GM23338 (cell line): ENCODE data around the gene CHD1. TPM values are rescaled to one million over a fixed set of nuclear protein-coding genes. Genes with fewer than 3 reads are reported as not detected.

Experiments used
- ATAC-seq: fragments of 200-7000 bp; cut with Tn5 transposase; 3 replicates; pipeline ENCODE4 v1.9.1; 2020
- DNase-seq: peaks from one replicate; pipeline ENCODE4 v3.0.0-alpha.2; 2015; ENCODE audit warnings: low spot score
- H2AFZ ChIP-seq: fragments of 200-600 bp; sonication (generic); 2 replicates; pipeline ENCODE4 v1.8.0; 2016; ENCODE audit warnings: antibody characterized with exemption, mild to moderate bottlenecking, moderate library complexity
- H3F3A ChIP-seq: fragments of 200-600 bp; sonication (generic); replicated peaks from 2 replicates; pipeline ENCODE4 v1.8.0; 2017; ENCODE audit warnings: antibody characterized with exemption, mixed run types, low read depth
- H3K27ac ChIP-seq: fragments of 200-600 bp; sonication (generic); 2 replicates; pipeline ENCODE4 v1.6.1; 2016; ENCODE audit warnings: low read depth
- H3K27me3 ChIP-seq: fragments of 200-600 bp; sonication (generic); 2 replicates; pipeline ENCODE4 v1.8.0; 2016; ENCODE audit warnings: mild to moderate bottlenecking, mixed run types, moderate library complexity; ENCODE audit not compliant: insufficient read depth
- H3K36me3 ChIP-seq: fragments of 200-600 bp; sonication (generic); 2 replicates; pipeline ENCODE4 v1.8.0; 2016; ENCODE audit warnings: mild to moderate bottlenecking; ENCODE audit not compliant: insufficient read depth
- H3K4me1 ChIP-seq: fragments of 200-600 bp; sonication (generic); 2 replicates; pipeline ENCODE4 v1.8.0; 2016; ENCODE audit warnings: mild to moderate bottlenecking, moderate library complexity; ENCODE audit not compliant: insufficient read depth
- H3K4me2 ChIP-seq: fragments of 200-600 bp; sonication (generic); 2 replicates; pipeline ENCODE4 v1.7.1; 2017; ENCODE audit warnings: mixed run types
- H3K4me3 ChIP-seq: fragments of 200-600 bp; sonication (generic); 2 replicates; pipeline ENCODE4 v1.6.1; 2016; ENCODE audit warnings: mixed run types
- H3K79me2 ChIP-seq: fragments of 200-600 bp; sonication (generic); replicated peaks from 2 replicates; pipeline ENCODE4 v1.8.0; 2017; ENCODE audit warnings: mild to moderate bottlenecking; ENCODE audit not compliant: insufficient read depth
- H3K9me2 ChIP-seq: fragments of 200-600 bp; sonication (generic); 2 replicates; pipeline ENCODE4 v1.8.0; 2017; ENCODE audit not compliant: insufficient read depth
- H4K20me1 ChIP-seq: fragments of 200-600 bp; sonication (generic); replicated peaks from 2 replicates; pipeline ENCODE4 v1.8.0; 2017; ENCODE audit warnings: mild to moderate bottlenecking; ENCODE audit not compliant: insufficient read depth
- H3K27ac Mint-ChIP-seq: 2 replicates; pipeline ENCODE4 v1.8.0; 2020; ENCODE audit warnings: inconsistent platforms, mild to moderate bottlenecking, moderate library complexity, mixed read lengths
- H3K27me3 Mint-ChIP-seq: 3 replicates; pipeline ENCODE4 v1.8.0; 2022; ENCODE audit warnings: low read depth, mild to moderate bottlenecking, moderate library complexity, mixed read lengths, inconsistent platforms; ENCODE audit not compliant: insufficient read depth, poor library complexity
- H3K36me3 Mint-ChIP-seq: 3 replicates; pipeline ENCODE4 v1.8.0; 2021; ENCODE audit warnings: low read depth, mild to moderate bottlenecking, inconsistent platforms, moderate library complexity, mixed read lengths
- H3K4me1 Mint-ChIP-seq: 3 replicates; pipeline ENCODE4 v1.8.0; 2020; ENCODE audit warnings: mild to moderate bottlenecking, inconsistent platforms, mixed read lengths
- H3K4me3 Mint-ChIP-seq: 3 replicates; pipeline ENCODE4 v1.8.0; 2021; ENCODE audit warnings: moderate library complexity, mild to moderate bottlenecking, inconsistent platforms, mixed read lengths
- H3K9me3 Mint-ChIP-seq: 3 replicates; pipeline ENCODE4 v1.8.0; 2020; ENCODE audit warnings: moderate library complexity, mild to moderate bottlenecking, inconsistent platforms, mixed read lengths
- CREB1 ChIP-seq: fragments of 250-450 bp; sonication (Bioruptor Pico); IDR thresholded peaks from 2 replicates; pipeline ENCODE4 v1.5.0; 2020; ENCODE audit warnings: low read depth, mild to moderate bottlenecking, moderate library complexity
- NANOG ChIP-seq: IDR thresholded peaks from 2 replicates; pipeline ENCODE4 v1.6.1; 2016; ENCODE audit warnings: antibody characterized with exemption, borderline replicate concordance
- POLR2AphosphoS5 ChIP-seq: IDR thresholded peaks from 2 replicates; pipeline ENCODE4 v1.6.1; 2016; ENCODE audit warnings: antibody characterized with exemption, low read depth
- STAT1 ChIP-seq: IDR thresholded peaks from one replicate; pipeline ENCODE4 v1.6.1; 2016; ENCODE audit warnings: antibody characterized with exemption; ENCODE audit not compliant: unreplicated experiment
- polyA plus RNA-seq: library from polyadenylated mRNA; unstranded; fragments of >200 nt; fragmentation: Nextera tagmentation; extraction: Ambion mirVana; gene quantifications from 2 replicates; pipeline ENCODE4 v1.2.1, GENCODE V29; 2016
- total RNA-seq: library from RNA; depleted of rRNA; stranded (reverse); fragments of >200 nt; shearing (Covaris generic); gene quantifications from 2 replicates; pipeline ENCODE4 v1.2.3, GENCODE V29; 2014
- TF ChIP-seq, protein P1 (sequence below): fragments of 250-450 bp; sonication (Bioruptor Pico); IDR thresholded peaks from 2 replicates; pipeline ENCODE4 v1.5.0; 2020; ENCODE audit warnings: mild to moderate bottlenecking, moderate library complexity
- TF ChIP-seq, protein P2 (sequence below): IDR thresholded peaks from 2 replicates; pipeline ENCODE4 v1.6.1; 2016; ENCODE audit warnings: antibody characterized with exemption
- TF ChIP-seq, protein P3 (sequence below), 2 experiments: fragments of 200-600 bp in 1 of 2; sonication (generic) in 1 of 2; conservative IDR thresholded peaks; 2 replicates each; pipeline versions ENCODE4 v1.5.1 to v1.6.1; 2016 to 2017; ENCODE audit warnings: antibody characterized with exemption in 2 of 2, low read depth in 2 of 2, mild to moderate bottlenecking in 2 of 2, moderate library complexity in 1 of 2

The CHD1 gene
- total and polyA plus RNA-seq, 2 experiments from 2014 or later, result 36.4 to 75.6 TPM

DNA sequence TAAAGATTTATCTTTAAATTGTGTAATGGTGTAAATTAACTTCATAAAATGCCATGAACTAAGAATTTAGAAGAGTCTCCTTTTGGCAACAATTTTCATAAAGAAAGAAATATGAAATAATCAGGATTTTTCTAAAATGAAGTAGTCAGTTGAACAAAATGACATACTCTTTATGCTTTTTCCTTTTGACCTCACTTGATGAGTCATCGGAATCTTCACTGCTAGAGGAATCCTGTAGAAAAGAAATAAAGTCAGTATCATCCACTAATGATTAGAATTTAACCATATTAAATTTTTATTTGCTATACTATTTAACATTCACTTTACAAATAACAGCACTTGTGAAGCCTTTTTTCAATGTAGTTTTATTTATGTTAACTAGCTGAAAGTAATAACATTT is 26.1 kb downstream of the CHD1 start (continued):
- TF ChIP-seq, protein P1, sequence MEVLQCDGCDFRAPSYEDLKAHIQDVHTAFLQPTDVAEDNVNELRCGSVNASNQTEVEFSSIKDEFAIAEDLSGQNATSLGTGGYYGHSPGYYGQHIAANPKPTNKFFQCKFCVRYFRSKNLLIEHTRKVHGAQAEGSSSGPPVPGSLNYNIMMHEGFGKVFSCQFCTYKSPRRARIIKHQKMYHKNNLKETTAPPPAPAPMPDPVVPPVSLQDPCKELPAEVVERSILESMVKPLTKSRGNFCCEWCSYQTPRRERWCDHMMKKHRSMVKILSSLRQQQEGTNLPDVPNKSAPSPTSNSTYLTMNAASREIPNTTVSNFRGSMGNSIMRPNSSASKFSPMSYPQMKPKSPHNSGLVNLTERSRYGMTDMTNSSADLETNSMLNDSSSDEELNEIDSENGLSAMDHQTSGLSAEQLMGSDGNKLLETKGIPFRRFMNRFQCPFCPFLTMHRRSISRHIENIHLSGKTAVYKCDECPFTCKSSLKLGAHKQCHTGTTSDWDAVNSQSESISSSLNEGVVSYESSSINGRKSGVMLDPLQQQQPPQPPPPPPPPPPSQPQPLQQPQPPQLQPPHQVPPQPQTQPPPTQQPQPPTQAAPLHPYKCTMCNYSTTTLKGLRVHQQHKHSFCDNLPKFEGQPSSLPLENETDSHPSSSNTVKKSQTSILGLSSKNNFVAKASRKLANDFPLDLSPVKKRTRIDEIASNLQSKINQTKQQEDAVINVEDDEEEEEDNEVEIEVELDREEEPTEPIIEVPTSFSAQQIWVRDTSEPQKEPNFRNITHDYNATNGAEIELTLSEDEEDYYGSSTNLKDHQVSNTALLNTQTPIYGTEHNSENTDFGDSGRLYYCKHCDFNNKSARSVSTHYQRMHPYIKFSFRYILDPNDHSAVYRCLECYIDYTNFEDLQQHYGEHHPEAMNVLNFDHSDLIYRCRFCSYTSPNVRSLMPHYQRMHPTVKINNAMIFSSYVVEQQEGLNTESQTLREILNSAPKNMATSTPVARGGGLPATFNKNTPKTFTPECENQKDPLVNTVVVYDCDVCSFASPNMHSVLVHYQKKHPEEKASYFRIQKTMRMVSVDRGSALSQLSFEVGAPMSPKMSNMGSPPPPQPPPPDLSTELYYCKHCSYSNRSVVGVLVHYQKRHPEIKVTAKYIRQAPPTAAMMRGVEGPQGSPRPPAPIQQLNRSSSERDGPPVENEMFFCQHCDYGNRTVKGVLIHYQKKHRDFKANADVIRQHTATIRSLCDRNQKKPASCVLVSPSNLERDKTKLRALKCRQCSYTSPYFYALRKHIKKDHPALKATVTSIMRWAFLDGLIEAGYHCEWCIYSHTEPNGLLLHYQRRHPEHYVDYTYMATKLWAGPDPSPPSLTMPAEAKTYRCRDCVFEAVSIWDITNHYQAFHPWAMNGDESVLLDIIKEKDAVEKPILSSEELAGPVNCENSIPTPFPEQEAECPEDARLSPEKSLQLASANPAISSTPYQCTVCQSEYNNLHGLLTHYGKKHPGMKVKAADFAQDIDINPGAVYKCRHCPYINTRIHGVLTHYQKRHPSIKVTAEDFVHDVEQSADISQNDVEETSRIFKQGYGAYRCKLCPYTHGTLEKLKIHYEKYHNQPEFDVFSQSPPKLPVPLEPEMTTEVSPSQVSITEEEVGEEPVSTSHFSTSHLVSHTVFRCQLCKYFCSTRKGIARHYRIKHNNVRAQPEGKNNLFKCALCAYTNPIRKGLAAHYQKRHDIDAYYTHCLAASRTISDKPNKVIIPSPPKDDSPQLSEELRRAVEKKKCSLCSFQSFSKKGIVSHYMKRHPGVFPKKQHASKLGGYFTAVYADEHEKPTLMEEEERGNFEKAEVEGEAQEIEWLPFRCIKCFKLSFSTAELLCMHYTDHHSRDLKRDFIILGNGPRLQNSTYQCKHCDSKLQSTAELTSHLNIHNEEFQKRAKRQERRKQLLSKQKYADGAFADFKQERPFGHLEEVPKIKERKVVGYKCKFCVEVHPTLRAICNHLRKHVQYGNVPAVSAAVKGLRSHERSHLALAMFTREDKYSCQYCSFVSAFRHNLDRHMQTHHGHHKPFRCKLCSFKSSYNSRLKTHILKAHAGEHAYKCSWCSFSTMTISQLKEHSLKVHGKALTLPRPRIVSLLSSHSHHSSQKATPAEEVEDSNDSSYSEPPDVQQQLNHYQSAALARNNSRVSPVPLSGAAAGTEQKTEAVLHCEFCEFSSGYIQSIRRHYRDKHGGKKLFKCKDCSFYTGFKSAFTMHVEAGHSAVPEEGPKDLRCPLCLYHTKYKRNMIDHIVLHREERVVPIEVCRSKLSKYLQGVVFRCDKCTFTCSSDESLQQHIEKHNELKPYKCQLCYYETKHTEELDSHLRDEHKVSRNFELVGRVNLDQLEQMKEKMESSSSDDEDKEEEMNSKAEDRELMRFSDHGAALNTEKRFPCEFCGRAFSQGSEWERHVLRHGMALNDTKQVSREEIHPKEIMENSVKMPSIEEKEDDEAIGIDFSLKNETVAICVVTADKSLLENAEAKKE (CRISPR knock-in tag), result no peak

DNA sequence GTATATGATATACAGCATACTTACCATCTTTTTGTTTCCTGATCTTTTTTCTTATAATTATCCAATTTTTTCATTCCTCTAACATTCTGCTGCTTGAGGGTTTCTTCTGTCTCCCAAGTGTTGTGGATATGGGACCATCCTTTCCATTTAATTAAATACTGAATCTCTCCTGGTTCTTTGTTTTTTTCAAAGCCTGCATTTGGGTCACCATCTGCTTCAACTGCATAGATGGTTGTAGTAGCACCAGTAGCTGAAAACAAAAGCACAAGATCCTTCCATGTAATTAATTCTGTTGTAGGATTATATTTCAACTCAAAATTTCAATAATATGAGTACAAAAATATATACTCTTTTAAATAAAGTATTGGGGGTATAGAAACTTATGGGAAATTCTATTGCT is 29.4 kb downstream of the CHD1 start:
- Histone ChIP-seq H3K27me3 (no peaks in the 10 kb centered on the region), H3K27ac (no peak overlapping the region), H4K20me1 (0 out of 2 replicates have a peak, but pooled peaks cover 6% of the 10 kb centered on the region), H3K36me3 (peaks cover 87% of the 10 kb centered on the region), H3K4me1 (no peaks in the 10 kb centered on the region), H3K9me2 (no peaks in the 10 kb centered on the region), H3K79me2 (peaks cover 9% of the 10 kb centered on the region; the same call in 1 of the 2 replicates), H3F3A (no peaks in the 10 kb centered on the region), H3K4me2 (no peak overlapping the region), H2AFZ (no peak overlapping the region), H3K4me3 (no peak overlapping the region)
- DNase-seq (no peak), ATAC-seq (no peak)
- no peak overlapping the region for H3K4me3 Mint-ChIP-seq
- H3K27me3 Mint-ChIP-seq, result no peaks in the 10 kb centered on the region
- H3K4me1 Mint-ChIP-seq, result no peaks in the 10 kb centered on the region
- peaks cover 75% of the 10 kb centered on the region for H3K36me3 Mint-ChIP-seq
- H3K27ac Mint-ChIP-seq, result no peak overlapping the region
- H3K9me3 Mint-ChIP-seq, result no peaks in the 10 kb centered on the region
- TF ChIP-seq, protein P2, sequence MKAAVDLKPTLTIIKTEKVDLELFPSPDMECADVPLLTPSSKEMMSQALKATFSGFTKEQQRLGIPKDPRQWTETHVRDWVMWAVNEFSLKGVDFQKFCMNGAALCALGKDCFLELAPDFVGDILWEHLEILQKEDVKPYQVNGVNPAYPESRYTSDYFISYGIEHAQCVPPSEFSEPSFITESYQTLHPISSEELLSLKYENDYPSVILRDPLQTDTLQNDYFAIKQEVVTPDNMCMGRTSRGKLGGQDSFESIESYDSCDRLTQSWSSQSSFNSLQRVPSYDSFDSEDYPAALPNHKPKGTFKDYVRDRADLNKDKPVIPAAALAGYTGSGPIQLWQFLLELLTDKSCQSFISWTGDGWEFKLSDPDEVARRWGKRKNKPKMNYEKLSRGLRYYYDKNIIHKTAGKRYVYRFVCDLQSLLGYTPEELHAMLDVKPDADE, result no peak
- TF ChIP-seq, protein P3, sequence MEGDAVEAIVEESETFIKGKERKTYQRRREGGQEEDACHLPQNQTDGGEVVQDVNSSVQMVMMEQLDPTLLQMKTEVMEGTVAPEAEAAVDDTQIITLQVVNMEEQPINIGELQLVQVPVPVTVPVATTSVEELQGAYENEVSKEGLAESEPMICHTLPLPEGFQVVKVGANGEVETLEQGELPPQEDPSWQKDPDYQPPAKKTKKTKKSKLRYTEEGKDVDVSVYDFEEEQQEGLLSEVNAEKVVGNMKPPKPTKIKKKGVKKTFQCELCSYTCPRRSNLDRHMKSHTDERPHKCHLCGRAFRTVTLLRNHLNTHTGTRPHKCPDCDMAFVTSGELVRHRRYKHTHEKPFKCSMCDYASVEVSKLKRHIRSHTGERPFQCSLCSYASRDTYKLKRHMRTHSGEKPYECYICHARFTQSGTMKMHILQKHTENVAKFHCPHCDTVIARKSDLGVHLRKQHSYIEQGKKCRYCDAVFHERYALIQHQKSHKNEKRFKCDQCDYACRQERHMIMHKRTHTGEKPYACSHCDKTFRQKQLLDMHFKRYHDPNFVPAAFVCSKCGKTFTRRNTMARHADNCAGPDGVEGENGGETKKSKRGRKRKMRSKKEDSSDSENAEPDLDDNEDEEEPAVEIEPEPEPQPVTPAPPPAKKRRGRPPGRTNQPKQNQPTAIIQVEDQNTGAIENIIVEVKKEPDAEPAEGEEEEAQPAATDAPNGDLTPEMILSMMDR (conservative IDR thresholded peaks at IDR 0.05; ENCODE audit: low read depth in 2 of 2), result no peak
- TF ChIP-seq STAT1 (no peak), CREB1 (CRISPR knock-in tag) (no peak), NANOG (no peak), POLR2AphosphoS5 (no peak)
- TF ChIP-seq, protein P1 (CRISPR knock-in tag), result no peak
